ENCODE measurements around the gene SCN4B. TPM values are rescaled to one million over a fixed set of nuclear protein-coding genes. Genes with fewer than 3 reads are reported as not detected.

The SCN4B gene
- total RNA-seq, 1 donor from 2014 or later = 0.89 TPM

- peaks cover 26% of the 10 kb centered on the region for H3K27me3 ChIP-seq (ENCODE audit: insufficient read depth, low read length)
- DNase-seq (ENCODE audit: low read depth) (peak; percentile 4), FAIRE-seq (no peak)
These were observed 13.0 kb downstream of the SCN4B start for GRCh38 chr11:118139578-118139977.

GRCh38 chr11:118138839-118139420 is 13.7 kb downstream of the SCN4B start:
- no peaks in the 10 kb centered on the region for H3K36me3 ChIP-seq (ENCODE audit: insufficient read depth, low read length)
- H3K4me1 Mint-ChIP-seq (ENCODE audit: low read depth, unreplicated experiment) = no peaks in the 10 kb centered on the region
- no peak overlapping the region for H3K4me3 Mint-ChIP-seq (ENCODE audit: unreplicated experiment)
- H3K9me3 ChIP-seq (ENCODE audit: insufficient read depth, low read depth, low read length) = no peaks in the 10 kb centered on the region
- H3K79me2 ChIP-seq (ENCODE audit: insufficient read depth, low read length) = no peaks in the 10 kb centered on the region
- no peaks in the 10 kb centered on the region for H3K9me3 Mint-ChIP-seq (ENCODE audit: unreplicated experiment)
- no peaks in the 10 kb centered on the region for H3K36me3 Mint-ChIP-seq (ENCODE audit: low read depth, unreplicated experiment)
- no peaks in the 10 kb centered on the region for H4K20me1 ChIP-seq (ENCODE audit: insufficient read depth, low read length)
- no peak overlapping the region for H3K4me3 ChIP-seq (ENCODE audit: insufficient read depth, low read depth, low read length)
- no peaks in the 10 kb centered on the region for H3K4me1 ChIP-seq (ENCODE audit: insufficient read depth, low read length)
- no peak overlapping the region for H2AFZ ChIP-seq (ENCODE audit: low read depth, low read length)
- H3K27ac Mint-ChIP-seq (ENCODE audit: unreplicated experiment) = no peak overlapping the region
- no peak for FAIRE-seq
- H3K4me2 ChIP-seq (ENCODE audit: low read length) = no peak overlapping the region
- no peak overlapping the region for H3K9ac ChIP-seq (ENCODE audit: low read length)
- H3K27me3 Mint-ChIP-seq (ENCODE audit: low read depth, unreplicated experiment) = peaks cover 80% of the 10 kb centered on the region
- peaks cover 23% of the 10 kb centered on the region for H3K27me3 ChIP-seq (ENCODE audit: insufficient read depth, low read length)
- H3K27ac ChIP-seq (ENCODE audit: low read depth, low read length) = no peak overlapping the region
- TF ChIP-seq CTCF (IDR thresholded peaks at IDR 0.05; ENCODE audit: insufficient read depth, low read depth, low read length) (no peak), EZH2 (IDR thresholded peaks at IDR 0.05; ENCODE audit: insufficient read depth, low read length) (no peak)
- DNase-seq (ENCODE audit: low read depth) = no peak

More at GRCh38 chr11:118139578-118139977, 13.0 kb downstream of the SCN4B start:
- H3K27me3 Mint-ChIP-seq (ENCODE audit: low read depth, unreplicated experiment) = peaks cover 80% of the 10 kb centered on the region
- TF ChIP-seq CTCF (IDR thresholded peaks at IDR 0.05; ENCODE audit: insufficient read depth, low read depth, low read length) = no peak
- TF ChIP-seq EZH2 (IDR thresholded peaks at IDR 0.05; ENCODE audit: insufficient read depth, low read length) = no peak
- no peaks in the 10 kb centered on the region for H3K4me1 Mint-ChIP-seq (ENCODE audit: low read depth, unreplicated experiment)
- Histone ChIP-seq H3K36me3 (ENCODE audit: insufficient read depth, low read length) (no peaks in the 10 kb centered on the region), H3K4me3 (ENCODE audit: insufficient read depth, low read depth, low read length) (no peak overlapping the region), H2AFZ (ENCODE audit: low read depth, low read length) (no peak overlapping the region), H3K27ac (ENCODE audit: low read depth, low read length) (no peak overlapping the region), H4K20me1 (ENCODE audit: insufficient read depth, low read length) (no peaks in the 10 kb centered on the region), H3K4me1 (ENCODE audit: insufficient read depth, low read length) (no peaks in the 10 kb centered on the region), H3K9me3 (ENCODE audit: insufficient read depth, low read depth, low read length) (no peaks in the 10 kb centered on the region), H3K9ac (ENCODE audit: low read length) (no peak overlapping the region), H3K4me2 (ENCODE audit: low read length) (no peak overlapping the region), H3K79me2 (ENCODE audit: insufficient read depth, low read length) (no peaks in the 10 kb centered on the region)
- no peak overlapping the region for H3K27ac Mint-ChIP-seq (ENCODE audit: unreplicated experiment)
- no peak overlapping the region for H3K4me3 Mint-ChIP-seq (ENCODE audit: unreplicated experiment)
- no peaks in the 10 kb centered on the region for H3K36me3 Mint-ChIP-seq (ENCODE audit: low read depth, unreplicated experiment)
- no peaks in the 10 kb centered on the region for H3K9me3 Mint-ChIP-seq (ENCODE audit: unreplicated experiment)

- Histone ChIP-seq H3K27ac (ENCODE audit: low read depth, low read length) (no peak overlapping the region), H2AFZ (ENCODE audit: low read depth, low read length) (no peak overlapping the region), H3K36me3 (ENCODE audit: insufficient read depth, low read length) (no peaks in the 10 kb centered on the region), H3K9me3 (ENCODE audit: insufficient read depth, low read depth, low read length) (no peaks in the 10 kb centered on the region), H3K4me3 (ENCODE audit: insufficient read depth, low read depth, low read length) (no peak overlapping the region), H3K4me1 (ENCODE audit: insufficient read depth, low read length) (no peaks in the 10 kb centered on the region), H3K9ac (ENCODE audit: low read length) (no peak overlapping the region), H4K20me1 (ENCODE audit: insufficient read depth, low read length) (no peaks in the 10 kb centered on the region), H3K79me2 (ENCODE audit: insufficient read depth, low read length) (no peaks in the 10 kb centered on the region), H3K27me3 (ENCODE audit: insufficient read depth, low read length) (peaks cover 10% of the 10 kb centered on the region), H3K4me2 (ENCODE audit: low read length) (no peak overlapping the region)
- FAIRE-seq = no peak
- TF ChIP-seq CTCF (IDR thresholded peaks at IDR 0.05; ENCODE audit: insufficient read depth, low read depth, low read length) = no peak
- no peak for TF ChIP-seq EZH2 (IDR thresholded peaks at IDR 0.05; ENCODE audit: insufficient read depth, low read length)
- Mint-ChIP-seq H3K9me3 (ENCODE audit: unreplicated experiment) (no peaks in the 10 kb centered on the region), H3K4me3 (ENCODE audit: unreplicated experiment) (no peak overlapping the region), H3K36me3 (ENCODE audit: low read depth, unreplicated experiment) (no peaks in the 10 kb centered on the region), H3K27ac (ENCODE audit: unreplicated experiment) (no peak overlapping the region), H3K4me1 (ENCODE audit: low read depth, unreplicated experiment) (no peaks in the 10 kb centered on the region), H3K27me3 (ENCODE audit: low read depth, unreplicated experiment) (peaks cover 80% of the 10 kb centered on the region)
- no peak for DNase-seq (ENCODE audit: low read depth)
These were observed 15.8 kb downstream of the SCN4B start for GRCh38 chr11:118136801-118137200.
